Hippocampal formation (tissue), 2 donors: Measurements from ENCODE around the gene CIRBP.

ENCODE experiments used
- DNase-seq, 2 donors: peaks; one replicate each; lab custom pipeline; 2025; lab: John Stamatoyannopoulos, UW

The CIRBP gene

DNA sequence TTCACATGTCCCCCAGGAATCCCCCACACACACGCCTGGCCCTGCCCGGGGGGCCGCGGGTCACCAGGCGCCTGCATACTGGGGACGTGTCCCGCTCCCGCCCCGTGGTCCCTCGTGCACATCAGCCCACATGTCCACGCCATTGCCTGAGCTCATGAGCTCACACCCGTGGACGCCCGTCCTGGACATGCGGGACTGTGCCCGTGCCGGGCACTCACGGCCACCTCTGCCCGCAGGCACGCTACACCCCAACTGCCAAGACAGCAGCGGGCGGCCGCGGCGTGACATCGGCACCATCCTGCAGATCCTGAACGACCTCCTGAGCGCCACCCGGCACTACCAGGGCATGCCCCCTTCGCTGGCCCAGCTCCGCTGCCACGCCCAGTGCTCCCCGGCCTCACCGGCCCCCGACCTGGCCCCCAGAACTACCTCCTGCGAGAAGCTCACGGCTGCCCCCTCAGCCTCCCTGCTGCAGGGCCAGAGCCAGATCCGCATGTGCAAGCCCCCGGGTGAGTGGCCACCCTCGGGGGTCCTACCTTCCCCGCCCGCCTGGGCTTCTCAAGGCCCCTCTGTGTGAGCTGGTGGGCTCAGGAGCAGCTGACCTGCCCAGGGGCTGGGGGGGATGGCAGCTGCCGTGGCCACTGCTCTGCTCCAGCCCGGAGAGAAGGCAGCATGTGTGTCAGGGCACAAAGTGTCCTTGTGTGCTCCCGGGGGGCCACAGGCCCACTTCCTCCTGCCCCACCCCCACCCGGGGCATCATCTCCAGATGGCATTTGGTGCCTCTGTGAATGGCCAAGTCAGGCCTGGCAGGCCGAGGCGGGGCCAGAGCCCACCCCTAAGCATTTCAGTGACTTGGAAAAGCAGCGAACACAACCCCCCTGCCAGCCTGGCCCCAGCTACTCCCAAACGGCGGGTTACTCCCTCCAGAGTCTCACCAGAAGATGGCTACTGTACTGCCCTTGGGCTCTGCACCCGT lies 13.7 kb upstream of the CIRBP start:
- DNase-seq, result peak; percentile 55 to 83

DNA sequence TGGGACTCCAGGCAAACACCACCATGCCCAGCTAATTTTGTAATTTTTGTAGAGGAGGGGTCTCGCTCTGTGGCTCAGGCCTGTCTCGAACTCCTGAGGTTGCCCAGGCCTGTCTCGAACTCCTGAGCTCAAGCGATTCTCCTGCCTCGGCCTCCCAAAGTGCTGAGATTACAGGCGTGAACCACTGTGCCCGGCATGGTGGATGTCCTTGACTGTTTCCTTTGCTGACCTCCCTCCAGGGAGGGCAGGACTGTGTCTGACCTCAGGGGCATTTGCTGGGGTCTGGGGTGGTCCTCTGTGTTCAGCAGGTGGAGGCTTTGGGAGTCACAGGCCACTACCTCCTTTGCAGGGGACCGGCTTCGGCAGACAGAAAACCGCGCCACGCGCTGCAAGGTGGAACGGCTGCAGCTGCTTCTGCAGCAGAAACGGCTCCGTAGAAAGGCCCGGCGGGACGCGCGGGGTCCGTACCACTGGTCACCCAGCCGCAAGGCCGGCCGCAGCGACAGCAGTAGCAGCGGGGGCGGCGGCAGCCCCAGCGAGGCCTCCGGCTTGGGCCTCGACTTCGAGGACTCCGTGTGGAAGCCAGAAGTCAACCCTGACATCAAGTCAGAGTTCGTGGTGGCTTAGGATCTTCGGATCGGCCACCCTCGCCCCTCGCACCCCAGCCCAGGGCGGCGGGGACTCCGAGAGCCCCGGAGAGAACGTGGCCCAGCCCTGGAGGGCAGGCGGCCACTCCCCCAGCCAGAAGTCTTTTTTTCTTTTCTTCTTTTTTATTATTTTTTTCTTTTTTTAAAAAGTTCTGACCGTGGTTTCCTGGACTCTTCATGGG lies 12.3 kb upstream of the CIRBP start:
- DNase-seq, result no peak

DNA sequence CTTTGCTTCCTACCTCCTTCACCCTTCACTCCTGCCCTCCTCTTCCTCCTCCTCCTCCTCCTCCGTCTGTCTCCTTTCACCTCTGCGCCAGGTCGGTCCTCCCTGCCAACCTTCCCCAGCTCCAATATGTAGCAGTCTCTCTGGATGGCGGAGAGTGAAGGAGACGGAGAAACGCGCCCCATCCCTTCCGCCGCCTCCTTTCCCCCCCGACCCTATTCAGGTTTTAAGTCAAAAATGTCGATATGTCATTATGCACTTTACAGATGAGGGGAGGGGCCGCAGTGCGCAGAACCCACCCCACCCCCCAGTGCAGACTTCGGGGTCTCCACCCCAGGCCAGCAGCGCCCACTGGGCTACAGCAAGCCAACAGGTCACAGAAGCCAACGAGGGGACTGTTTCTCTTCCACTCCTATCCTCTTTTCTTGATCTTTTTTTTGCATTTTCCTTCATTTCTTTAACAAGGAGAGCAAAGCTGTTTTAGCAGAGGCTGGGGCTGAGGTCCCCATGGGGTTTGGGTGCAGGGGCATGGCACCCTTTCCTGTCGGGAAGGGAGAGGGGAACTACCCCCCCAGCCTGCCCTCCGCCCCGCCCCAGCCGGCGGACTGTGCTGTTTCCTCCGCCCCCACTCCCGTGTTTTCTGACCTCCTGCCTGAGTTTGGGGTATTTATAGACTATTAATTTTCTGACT lies 11.5 kb upstream of the CIRBP start:
- no peak for DNase-seq

DNA sequence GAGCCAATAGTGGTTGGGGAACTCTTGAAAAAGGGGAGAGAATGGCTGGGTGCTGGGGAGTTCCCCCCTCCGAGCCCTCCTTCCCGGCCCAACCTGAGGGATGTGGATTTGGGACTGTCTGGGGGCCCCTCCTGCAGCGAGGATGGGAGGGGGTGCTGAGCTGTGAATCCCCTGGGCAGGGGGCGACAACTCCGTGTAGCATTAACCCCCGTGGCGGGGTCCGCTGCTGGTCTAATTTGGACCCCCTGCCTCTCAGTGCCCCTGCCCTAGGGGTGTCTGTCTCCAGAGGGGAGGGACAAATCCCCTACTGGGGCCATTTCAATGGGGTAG lies 11.0 kb upstream of the CIRBP start:
- no peak for DNase-seq

DNA sequence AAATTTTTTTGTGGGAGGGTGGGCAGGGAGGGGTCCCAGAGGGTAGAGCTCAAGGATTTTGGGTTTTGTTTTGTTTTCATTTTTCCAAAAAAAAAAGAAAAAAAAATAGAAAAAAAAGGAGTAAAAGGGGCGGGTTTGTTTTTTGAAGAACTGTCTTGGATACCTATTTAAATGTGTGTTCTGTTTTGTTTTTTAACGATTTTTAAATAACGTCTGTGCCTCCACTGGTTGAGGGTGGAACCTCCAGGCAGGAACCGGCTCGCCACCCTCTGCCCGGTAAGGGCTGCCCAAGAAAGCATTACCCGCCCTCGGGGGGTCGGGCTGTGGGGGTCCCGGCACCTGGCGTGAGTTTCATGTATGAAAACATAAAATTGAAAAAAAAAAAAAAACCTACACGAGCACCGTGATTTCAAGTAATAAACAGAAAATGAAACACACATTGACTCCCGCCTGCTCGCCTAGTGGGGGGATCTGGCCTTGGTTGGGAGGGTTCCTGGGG lies 10.4 kb upstream of the CIRBP start:
- DNase-seq, result no peak

DNA sequence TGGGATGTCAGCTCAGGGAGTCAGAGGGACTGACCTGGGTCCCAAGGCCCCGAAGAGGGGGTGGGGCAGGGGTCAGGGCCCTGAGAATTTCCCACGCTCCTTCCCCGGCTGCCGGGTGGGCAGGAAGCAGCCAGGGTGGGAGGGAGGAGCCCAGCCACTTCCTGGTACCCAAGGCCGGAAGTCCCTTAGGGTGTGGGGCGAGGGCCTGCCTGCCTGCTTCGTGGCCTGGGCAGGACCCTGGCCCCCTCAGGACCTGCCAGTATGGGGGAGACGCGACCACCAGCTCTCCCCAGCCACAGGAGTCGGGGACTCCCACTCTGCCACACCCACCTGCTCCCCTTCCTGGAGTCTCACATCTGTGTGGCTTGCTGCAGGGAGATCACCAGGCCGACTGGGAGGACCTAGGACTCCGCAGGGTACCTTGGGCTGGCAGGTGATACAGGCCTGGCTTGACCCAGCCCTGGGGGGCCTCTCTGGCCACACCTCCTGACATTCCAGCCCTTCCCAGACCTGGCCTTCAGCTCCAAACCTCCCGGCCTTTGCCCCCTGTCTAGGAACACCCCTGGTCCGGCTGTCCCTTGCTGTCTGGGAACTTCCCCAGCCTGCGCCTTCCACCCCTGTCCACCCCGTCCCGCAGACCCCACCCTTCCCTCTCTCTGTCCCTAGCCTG lies 9.8 kb upstream of the CIRBP start:
- no peak for DNase-seq

DNA sequence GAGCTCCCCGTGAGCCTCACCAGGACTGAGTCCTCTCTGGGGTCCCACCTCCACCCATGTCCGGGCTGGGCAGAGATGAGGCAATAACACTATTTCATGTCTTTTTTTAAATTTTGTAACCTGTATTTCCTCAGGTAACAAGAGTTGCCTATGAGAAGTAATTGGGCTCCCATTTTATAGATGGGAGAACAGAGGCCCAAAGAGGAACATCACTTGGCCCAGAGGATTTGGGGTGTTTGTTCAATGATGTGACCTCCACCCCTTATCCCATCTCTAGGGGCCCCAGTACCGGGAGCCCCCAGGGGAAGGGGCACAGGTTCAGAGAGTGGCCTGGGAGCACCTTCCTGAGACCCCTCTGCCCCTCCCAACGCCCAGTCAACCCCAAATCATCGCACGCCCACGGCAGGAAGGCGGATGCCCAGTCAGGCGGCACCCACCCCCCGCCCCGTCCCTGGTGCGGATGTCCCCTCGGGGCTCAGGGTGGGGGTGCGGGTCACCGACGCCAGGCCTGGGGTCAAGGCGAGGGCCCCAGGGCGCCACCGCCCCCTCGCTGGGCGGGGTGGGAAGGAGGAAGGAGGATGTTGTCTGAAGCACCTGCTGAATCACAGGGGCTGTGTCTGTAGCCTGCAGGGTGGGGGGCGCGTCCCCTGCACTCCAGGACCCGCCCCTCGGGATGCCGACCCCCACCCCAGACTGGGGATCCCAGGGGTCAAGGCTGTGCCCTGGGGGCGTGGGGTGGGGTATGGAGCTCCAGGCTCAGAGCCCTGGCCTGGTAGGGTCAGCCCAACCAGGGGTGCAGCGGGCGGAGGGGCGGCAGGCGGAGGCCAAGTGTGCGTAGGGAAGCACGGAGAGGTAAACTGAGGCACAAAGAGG lies 9.0 kb upstream of the CIRBP start:
- no peak for DNase-seq

DNA sequence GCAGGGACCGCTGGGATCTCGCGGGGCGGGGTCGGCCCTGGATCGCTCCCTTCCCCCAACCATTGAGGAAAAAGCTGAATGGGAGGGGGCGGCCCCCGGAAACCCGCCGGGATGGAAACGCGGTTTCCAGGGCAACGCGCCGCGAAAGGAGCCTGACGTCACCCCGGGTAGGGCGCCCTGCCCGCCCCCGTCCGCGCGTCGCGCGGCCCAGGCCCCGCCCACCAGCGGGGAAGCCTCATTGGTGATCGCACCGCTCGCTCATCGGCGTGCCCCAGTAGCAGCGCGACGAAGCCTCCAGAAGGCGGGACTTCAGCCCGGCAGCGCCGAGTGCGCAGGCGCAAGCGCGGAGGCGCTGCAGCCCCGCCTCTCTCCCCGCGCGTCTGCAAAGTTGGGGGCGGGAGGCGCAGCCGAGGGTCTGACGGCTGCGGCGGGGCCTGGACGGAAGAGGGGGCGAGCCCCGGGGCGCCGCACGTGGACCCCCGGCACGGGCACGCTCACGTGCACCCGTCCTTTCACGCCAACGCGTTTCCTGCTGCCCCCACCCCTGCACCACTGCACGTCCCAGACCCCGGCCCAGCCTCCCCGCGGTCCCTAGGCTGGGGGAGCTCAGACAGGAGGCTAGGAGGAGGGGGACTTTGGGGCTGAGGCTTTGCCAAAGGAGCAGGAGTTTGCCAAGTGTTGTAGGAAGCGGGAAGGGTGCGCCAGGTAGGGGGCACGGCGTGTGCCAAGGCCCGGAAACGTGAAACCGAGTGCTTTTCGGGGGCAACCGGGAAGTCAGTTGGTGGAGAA lies 8.2 kb upstream of the CIRBP start:
- peak; percentile 91 to 92 for DNase-seq

DNA sequence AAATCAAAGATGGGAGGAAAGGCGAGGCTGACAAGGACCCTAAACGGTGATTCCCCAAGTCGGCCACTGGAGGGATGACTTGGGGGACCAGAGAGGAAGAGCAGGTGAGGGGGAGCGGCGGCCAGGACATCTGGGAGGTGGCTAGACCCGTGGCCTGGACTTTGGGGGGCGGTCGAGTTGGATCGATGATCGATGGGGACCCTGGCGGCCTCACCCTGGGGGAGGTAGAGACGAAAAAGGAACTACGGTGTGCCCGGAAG lies 7.7 kb upstream of the CIRBP start:
- DNase-seq, result no peak

DNA sequence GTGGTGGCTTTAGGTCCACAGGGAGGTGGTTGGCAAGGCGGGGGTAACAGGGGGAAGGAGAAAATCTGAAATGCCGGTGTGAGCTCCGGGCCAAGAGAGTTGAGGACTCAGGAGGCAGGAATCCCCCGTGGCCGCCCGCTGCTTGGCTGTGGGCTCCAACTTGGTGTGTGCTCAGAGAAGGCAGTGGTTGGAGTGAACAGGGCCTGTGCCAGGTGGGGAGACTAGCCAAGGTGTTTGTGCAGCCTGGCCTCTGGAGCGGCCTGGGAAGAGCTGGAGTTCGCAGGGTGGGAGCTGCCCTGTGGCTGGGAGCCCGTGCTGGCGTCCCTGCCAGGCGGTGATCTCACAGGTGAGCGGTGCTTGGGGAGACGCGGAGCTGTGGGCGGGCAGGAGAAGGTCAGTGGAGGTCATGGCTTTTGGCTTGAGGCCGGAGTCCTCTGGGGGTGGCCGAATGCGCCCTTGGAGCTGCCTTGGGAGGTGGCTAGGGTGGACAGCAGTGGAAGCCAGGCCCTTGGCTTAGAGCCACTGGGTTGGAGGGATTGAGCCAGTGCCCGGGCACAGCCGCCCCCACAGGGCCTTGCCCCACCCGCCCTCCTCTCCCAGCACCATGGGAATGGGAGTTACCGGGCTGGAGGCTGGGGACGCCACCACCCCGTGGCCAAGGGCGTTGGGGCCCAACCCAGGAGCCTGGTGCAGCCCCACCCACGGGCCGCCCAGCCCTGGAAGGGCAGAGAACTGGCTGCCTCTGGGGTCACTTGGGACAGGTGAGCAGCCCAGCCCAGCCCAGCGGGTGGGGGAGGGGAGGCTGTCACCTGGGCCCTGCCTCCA lies 7.1 kb upstream of the CIRBP start:
- DNase-seq, result no peak

DNA sequence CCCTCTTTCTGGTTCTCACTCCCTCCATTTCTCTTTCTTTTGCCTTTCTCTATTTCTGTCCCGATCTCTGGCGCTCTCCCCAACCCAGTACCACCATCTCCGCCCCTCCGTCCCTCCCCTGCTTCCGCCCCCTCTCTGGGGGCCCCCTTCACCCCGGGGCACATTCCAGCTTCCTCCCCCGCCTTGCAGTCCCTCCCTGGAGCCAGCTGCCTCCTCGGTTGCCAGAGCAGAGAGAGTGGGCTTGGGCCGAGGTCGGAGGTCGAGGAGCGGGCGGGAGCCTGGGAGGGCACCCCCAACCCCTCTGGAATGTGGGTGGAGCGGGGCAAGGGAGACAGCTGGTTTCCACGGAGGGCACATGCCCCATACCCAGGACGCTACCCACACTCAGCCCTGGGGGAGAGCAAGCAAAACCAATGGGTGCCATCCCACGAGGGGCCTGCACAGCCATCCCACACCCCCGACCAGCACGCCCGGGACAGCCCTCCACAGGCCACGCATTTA lies 6.5 kb upstream of the CIRBP start:
- no peak for DNase-seq

DNA sequence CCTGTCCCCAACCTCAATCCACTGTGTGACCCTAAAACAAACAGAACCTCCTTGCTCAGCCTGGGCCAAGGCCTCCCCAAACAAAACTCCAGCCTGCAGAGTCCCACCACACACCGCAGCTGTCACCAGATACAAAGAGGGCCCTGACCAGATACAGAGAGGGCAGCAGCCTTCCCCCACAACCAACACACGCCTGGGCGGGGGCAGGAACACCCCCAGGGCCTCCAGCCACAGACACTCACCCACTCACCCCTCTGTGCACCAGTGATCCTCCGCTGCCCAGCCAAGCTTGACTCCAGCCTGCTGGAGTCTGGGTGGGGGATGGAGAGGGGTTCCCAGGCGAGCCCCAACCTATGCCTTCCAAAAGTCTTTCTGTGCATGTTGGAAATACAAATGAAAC lies 5.9 kb upstream of the CIRBP start:
- no peak for DNase-seq

DNA sequence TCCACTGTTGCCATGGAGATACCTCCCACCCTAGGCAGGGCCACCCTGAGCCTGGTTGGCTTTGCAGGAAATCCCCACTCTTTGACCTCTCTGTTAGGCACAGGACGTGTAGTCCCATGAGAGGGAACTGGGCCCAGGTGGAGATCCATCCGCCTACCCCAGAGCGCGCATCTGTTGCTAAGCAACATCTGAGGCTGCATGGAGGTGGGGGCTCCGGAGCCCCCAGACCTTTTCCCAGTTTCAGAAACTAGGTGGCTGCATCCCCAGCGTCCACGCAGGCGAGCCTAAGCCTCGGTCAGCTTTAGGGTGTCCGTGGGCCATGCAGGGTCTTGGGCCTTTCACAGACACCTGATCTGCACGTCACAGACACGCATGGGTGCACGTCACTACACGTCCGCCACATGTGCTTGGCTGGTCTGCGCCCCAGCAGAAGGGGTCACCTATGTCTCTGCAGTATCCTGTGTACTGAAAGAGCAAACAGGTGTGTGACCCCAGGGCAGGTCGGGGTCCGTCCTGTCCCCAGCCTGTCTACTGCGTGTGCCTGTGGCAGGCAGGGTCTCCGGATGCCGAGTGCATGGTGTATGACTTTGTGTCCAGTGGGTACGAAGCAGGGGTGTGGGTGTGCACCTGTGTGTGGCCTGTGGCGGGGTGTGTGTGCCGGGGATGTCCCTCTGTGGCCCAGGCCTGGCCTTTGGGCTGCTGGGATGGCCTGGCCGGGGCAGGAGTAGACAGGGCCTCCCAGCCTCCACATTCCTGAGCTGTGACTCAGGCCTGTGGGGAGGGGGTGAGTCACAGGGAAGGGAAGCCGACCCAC lies 4.1 kb upstream of the CIRBP start:
- DNase-seq, result no peak

DNA sequence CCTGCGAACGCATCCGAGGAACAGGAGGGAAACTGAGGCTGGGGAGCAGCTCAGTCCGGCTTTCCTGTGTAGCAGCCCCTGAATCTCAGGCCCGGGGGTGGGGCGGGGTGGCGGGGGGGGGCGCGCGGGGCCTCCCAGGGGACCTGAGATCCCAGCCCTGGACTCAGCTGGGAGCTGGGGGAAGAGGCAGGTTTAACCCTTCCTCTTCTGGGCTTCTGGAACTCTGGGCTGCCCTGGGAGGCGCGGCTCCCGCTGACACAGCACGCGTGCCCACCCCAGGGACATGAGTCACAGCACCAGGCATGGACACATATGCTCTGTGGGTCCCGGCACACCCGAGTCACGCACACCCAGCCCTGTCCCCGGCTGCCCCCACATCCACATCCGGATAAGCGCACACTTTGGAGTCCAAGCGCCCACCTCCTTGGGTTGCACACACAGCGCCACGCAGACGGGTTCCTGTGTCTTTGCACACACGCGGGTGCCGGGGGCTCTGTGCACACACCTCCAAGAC lies 3.5 kb upstream of the CIRBP start:
- no peak for DNase-seq

DNA sequence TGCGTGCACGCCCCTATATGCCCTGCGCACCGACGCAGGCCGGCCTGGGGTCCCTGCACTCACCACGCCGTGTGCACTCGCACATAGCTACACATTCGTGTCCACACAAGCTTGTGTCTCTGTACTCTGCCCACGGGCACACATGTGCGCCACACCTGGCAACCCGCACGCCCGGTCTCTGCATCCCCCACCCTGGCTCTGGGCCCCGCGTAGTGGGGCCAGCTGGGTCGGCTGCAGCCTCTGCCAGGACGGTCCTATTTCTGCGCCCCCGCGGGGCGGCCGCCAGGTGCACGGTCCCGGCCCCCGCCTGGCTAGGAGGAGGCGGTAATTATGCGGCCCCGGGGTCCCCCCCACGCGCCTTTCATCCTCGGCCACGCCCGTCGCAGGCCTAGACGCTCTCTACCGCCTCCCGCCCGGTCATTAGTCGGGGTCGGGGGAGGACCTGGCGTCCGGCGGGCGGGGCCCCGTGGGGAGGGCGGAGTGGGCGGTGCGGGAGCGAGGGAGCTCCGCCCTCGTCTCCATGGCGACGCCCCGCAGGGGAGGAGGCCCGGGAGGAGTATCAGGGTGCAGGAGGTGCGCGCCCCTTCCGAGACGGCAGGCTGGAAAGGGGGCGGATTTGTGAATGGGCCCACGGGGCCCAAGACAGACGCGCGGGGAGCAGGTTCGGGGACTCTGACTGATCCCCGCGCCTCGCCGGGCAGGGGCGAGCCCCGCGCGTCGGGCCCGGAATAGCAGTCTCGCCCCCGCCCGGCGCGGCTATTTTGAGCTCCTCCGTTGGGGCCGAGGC lies 2.8 kb upstream of the CIRBP start:
- peak in 1 of 2 donors; percentile 59 for DNase-seq

DNA sequence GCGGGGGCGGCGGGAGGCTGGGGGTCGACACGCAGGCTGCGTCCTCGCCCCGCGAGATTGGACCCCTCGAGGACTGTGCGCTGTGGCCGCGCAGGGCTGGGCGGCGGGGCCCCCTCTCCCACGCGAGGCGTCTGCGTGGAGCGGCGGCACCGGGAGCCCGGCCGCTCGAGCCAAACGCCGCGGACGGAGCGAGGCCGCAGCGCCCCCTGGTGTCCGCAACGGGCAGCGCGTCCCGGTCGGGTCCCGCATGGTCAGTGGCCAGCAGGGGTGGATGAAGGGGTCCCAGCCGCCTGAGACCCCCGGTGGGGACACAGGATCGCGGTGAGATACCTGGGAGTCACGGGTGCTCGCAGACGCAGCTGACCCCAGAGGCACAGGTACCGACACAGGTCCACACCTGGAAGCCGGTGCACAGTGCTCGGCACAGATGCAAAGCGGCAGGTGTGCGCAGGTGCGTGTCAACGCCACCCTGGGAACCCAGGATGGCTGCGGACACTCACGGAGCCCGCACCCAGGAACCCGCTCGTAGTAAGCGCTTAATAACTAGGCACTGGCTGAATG lies 2.1 kb upstream of the CIRBP start:
- peak in 1 of 2 donors; percentile 68 for DNase-seq
